ENCODE measurements around the gene PGRMC1. TPM values are rescaled to one million over a fixed set of nuclear protein-coding genes. Genes with fewer than 3 reads are reported as not detected.

Gene PGRMC1
- total and polyA plus RNA-seq, 9 of the 15 experiments (the other 6 are each of a cell fraction or from before 2014, with no cell fraction given): 27.4 to 115 (median 90.3) TPM

- Histone ChIP-seq H3K9ac (ENCODE audit: insufficient read depth in 1 of 2, low read depth in 2 of 2, low read length in 2 of 2) (no peak overlapping the region), H3K4me3 (no peak overlapping the region), H3K27me3 (ENCODE audit: control insufficient read depth in 2 of 2, insufficient read depth in 2 of 2, low read length in 2 of 2) (peaks cover 2 to 4% of the 10 kb centered on the region in 2 experiments; a peak in 1 of 5 replicates), H3K4me1 (replicated peaks in 1 of 2; ENCODE audit: control insufficient read depth in 2 of 2, insufficient read depth in 2 of 2, low read length in 2 of 2) (no peaks in the 10 kb centered on the region), H3K9me1 (ENCODE audit: control insufficient read depth, insufficient read depth, low read length) (no peaks in the 10 kb centered on the region), H2AFZ (ENCODE audit: low read depth, low read length) (no peak overlapping the region), H4K20me1 (replicated peaks; ENCODE audit: control insufficient read depth, insufficient read depth, low read length) (no peaks in the 10 kb centered on the region), H3K27ac (ENCODE audit: extremely low read depth, low read depth, low read length) (no peak overlapping the region), H3K4me2 (ENCODE audit: insufficient read depth, low read length) (no peak overlapping the region), H3K79me2 (ENCODE audit: control insufficient read depth, insufficient read depth, low read length) (no peaks in the 10 kb centered on the region), H3K9me3 (replicated peaks; ENCODE audit: control insufficient read depth, insufficient read depth, low read depth, low read length) (no peaks in the 10 kb centered on the region), H3K36me3 (ENCODE audit: control insufficient read depth, insufficient read depth, low read length) (no peaks in the 10 kb centered on the region)
- ATAC-seq (no peak), FAIRE-seq (no peak), DNase-seq (ENCODE audit: extremely low read depth in 1 of 4, low spot score in 3 of 4) (no peak)
- in situ Hi-C loops (cut with MboI): no loop called here
- CTCF ChIA-PET (ENCODE audit: low intra/inter-chr PET ratio): no interaction called here
- TF ChIP-seq PKNOX1 (IDR thresholded peaks at IDR 0.05): no peak
- no peak for TF ChIP-seq HBP1 (CRISPR knock-in tag; IDR thresholded peaks at IDR 0.05)
- no peak for TF ChIP-seq MXI1 (IDR thresholded peaks at IDR 0.05; ENCODE audit: low read depth, low read length)
- TF ChIP-seq HIVEP1 (CRISPR knock-in tag; IDR thresholded peaks at IDR 0.05): no peak
- no peak for TF ChIP-seq BDP1 (IDR thresholded peaks at IDR 0.05; ENCODE audit: insufficient read depth, insufficient read length)
- no peak for TF ChIP-seq SMAD1 (IDR thresholded peaks at IDR 0.05; ENCODE audit: low read depth, low read length, partially characterized antibody)
- TF ChIP-seq ZNF224 (CRISPR knock-in tag; IDR thresholded peaks at IDR 0.05): no peak
- intact Hi-C loops (cut with micrococcal nuclease): no loop called here
- POLR2A ChIA-PET: no interaction called here
- 0% methylated on average over 2 of the region's 2 CpGs for WGBS (ENCODE audit: insufficient coverage, low coverage, missing lambda C conversion rate)
- BruUV-seq (replicated peaks): no TSS peak
Measured at GRCh38 chrX:119252716-119253115, 16.6 kb downstream of the PGRMC1 start.

All from K562 (cell line).